GM18526 (cell line): ENCODE results near the gene SLIT1.

Experiments
- POLR2A ChIP-seq: IDR thresholded peaks from 3 replicates; pipeline ENCODE4 v1.6.1; 2011; ENCODE audit not compliant: insufficient read length; ENCODE audit errors: extremely low read depth

SLIT1 gene

DNA sequence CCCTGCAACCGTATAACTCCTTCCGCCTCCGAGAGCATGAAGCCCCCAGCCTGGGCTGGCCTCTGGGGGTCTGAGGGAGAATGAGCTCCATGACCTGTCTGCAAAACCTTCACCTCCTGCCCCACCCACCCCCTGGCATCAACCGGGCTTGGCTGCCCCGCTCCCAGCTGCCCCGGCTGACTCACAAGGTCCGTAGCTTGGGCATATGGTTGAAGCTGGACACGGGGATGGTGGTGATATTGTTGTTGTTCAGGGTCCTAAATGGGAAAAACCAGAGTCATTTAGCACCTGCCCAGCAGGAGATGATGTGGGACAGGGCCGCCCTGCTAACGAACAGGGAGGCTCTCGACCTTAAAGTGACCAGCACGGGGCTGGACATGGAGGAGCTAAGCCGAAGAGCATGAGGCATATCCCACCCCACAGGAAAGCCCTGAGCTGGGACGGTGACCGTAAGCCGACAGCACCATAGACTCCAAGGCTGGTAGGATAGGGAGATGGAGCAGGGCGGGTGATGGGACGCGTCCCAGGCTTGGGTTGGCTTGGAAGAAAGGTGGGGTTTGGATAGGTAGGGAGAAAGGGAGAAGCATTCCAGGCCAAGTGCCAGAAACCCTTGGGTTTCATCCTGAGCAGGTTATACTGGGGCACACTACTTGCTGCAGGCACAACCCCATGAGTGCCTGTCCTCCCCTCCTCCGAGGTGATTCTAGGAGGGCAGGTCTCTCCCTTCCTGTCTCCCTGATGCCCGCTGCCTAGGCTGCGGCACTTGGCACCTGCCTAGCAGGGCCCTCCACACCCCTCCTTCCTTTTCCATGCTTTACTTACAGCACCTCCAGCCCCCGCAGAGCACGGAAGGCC, 121.5 kb downstream of the SLIT1 start:
- TF ChIP-seq POLR2A = no peak

DNA sequence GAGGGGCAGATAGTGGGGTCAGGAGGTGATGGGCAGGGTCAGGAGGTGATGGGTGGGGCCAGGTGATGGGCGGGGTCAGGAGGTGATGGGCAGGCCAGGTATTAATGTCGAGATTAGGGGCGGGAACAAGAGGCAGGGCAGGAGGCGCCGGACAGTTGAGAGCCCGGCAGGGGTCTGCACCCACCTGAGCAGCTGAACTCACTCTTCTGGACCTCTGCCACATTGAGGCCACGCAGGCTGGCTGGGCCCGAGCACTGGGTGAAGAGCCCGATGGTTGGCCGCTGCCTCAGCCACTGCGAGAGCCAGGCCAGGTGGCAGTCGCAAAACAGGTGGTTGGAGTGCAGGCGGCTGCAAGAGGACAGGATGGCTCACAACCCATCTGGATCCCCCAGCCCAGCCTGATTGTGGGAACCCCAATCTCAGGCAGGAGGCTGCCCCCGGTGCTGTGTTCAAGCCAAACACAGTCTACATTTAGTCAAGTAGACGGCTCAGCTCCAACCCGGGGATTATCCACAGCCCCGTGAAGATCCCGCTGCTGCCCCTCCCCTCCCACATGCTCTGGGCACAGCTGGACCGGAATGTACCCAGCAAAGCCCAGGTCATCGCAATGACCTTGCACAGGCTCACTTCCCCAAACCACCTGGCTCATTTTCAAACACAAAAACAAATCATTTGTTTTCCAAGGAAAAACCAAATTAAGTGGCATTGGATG, 122.3 kb downstream of the SLIT1 start:
- no peak for TF ChIP-seq POLR2A

DNA sequence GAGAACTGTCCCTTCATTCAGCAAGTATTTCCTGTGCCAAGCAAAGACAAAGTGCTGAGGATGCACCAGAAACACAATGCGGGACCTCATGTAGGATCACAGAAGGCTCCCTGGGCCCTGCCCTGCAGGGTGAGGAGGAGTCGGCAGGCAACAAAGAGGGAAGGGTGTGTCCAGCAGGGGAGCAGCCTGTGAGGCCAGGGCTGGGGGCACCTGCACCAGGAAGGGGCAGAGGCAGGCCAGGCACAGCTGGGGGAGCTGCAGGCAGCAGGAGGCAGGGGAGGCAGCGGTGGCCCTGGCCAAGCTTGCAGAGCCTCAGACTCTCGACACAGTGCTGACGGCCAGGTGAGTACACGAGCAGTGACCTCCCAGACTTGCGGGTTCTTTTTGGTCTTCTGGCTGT, 123.3 kb downstream of the SLIT1 start:
- no peak for TF ChIP-seq POLR2A

DNA sequence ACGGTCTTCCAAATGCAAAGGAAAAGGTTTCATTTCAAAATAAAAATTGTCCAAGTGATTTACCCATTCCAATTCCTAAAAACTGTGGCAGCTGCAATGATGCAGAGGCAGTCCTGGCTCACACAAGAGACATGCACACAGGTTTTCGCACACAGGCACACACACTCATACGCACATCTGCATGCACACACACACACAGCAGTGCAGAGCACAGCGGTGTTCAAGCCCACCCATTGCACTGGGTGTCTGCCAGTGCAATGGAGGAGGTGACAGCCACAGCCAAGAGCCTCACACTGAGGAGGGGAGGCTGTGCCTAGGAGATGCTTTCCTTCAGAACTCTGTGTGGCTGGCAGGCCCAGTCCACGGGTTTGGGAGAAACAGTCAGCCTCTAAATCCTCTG, 123.7 kb downstream of the SLIT1 start:
- TF ChIP-seq POLR2A = no peak

DNA sequence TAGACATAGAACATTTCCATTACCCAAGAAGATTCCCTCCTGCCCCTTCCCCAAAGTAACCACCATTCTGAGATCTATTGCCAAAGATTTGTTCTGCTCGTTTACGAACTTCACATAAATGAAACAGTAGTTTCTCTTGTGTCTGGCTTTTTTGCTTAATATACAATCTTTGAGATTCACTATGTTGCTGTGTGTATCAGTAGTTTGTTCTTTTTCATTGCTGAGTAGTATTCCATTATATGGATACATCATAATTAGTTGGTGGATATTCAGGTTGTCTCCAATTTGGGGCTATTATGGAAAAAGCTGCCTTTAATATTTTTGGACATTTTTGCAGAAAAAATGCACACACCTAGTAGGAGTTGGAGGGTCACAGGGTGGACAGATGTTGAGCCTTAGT, 124.3 kb downstream of the SLIT1 start:
- TF ChIP-seq POLR2A = no peak

DNA sequence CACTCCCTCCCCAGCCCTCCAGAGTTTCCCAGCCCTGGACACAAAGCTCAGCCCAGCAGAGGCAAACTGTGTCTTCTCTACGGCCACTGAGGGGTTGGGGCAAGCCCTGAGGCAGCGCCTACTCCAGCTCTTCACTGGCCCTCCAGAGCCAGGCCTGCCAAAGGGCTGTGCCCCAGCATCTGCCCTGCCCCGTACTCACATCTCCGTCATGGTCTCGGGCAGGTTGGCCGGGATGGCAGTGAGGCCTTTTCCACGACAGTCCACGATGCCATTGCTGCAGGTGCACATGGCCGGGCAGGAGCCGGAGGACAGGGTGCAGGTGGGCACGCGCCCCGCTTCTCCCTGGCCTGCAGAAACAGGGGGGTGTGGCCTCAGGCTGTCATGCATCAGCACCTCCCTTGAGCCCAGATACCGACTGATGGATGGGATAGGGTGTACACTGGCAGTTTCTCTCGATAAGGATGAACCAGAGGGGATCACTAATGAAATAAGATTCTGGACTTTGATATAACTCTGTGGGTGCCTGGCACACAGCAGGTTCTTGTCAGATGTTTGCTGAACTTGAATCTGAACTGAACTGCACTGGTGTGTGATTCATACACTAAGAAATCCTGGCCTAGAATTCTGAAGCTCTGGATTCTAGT, 125.2 kb downstream of the SLIT1 start:
- no peak for TF ChIP-seq POLR2A

DNA sequence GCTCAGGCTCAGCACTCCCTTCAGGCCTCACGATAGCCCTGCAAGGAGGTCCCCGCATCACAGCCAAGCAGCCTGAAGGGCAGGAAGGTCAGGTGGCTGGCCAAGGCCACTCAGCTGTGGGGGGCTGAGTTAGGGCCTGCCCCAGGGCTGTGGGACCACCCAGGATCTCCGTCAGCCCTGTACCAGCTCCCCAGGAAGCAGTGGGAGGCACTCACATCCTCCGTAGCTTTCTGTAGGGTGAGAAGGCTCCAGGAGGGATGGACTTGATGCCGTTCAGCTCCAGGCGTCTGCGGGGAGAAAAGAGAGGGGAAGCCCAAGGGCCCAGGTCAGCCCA, 125.9 kb downstream of the SLIT1 start:
- no peak for TF ChIP-seq POLR2A

DNA sequence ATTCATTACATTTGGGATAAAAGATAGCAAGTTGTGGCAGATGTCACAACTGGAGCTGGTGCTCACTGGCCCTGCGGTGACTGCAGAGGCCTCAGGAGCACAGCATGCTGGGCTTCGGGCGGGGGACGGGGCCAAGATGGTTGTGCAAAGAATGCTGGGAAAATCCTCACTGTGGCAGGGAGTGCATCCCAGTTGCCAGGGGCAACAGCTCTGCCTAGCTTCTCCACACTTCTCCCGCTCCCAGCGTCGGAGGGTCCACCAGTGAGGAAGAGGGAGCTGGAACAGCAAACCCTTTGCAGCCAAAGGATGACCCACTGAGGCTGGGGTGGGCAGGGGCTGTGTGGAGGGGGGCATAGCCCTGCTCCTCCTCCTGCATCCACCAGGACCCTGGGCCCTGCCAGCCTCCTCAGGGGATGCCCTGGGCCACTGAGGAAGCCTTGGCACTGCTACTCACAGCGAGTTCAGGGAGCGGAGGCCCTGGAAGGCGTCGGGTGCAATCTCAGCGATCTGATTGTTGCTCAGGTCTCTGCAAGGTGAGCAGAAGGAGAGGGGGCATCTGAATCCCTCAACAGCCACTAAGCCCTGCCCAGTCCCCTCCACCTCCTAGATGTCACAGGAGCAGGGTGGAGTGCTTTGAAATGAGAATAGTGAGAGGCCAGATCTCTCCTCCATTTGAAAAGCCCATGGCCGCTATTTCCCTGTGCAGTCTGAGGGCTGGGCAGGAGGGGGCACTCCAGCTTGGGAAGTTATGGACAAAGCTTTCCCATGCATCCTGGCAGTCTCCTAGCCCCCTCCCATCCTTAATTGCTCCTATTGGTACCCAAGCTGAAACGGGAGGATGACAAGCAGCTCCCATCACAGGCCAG, 126.5 kb downstream of the SLIT1 start:
- no peak for TF ChIP-seq POLR2A

DNA sequence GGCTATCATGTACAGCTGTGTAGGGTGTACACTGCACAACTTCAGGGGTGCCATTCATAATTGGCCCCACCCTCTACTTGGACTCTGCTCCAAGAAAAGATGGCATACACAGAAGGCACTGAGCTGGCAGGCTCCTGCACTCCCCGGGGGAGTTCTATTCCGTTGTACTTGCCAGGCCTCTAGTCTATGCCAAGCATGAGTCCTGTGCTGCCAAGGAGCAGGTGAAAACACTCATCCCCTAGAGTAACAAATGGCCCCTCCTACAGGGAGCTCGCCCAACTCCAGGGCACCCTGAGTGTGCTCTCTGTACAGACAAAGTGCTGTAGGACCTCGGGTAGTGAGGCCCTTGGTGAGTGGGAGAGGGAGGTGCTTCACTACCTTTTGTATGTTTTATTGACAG, 127.2 kb downstream of the SLIT1 start:
- TF ChIP-seq POLR2A = no peak

DNA sequence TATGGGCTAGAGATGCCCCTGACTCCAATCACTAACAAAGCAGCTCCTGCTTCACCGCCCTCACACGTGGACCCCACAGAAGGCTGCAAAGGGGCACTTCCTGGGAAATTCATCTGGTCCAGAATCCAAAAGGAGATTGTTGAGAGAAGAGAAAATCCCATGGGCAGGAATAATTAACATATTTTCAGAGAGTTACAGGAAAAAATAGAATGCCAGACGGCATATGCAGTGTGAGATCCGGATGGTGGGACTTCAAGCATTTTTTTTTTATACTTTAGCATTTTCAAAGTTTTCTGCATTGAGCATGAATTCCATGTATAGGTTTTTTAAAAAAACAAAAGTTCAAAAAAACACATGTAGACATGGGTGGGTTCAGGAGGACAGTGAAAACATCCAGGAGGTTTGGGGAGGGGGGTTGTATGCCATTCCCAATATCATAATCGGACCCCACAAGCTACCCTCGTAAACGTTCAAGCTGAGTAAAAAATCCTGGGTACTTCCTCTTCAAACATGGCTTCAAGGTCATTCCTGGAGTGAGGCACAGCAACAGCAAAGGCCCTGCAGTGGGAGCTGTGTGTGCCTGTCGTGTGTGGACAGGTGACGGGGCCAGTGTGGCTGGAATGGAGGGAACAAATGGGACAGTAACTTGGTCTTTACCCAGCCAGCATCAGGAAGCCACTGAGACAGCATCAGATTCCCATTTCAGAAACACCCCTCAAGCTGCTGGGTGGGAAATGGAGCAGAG, 128.1 kb downstream of the SLIT1 start:
- no peak for TF ChIP-seq POLR2A

DNA sequence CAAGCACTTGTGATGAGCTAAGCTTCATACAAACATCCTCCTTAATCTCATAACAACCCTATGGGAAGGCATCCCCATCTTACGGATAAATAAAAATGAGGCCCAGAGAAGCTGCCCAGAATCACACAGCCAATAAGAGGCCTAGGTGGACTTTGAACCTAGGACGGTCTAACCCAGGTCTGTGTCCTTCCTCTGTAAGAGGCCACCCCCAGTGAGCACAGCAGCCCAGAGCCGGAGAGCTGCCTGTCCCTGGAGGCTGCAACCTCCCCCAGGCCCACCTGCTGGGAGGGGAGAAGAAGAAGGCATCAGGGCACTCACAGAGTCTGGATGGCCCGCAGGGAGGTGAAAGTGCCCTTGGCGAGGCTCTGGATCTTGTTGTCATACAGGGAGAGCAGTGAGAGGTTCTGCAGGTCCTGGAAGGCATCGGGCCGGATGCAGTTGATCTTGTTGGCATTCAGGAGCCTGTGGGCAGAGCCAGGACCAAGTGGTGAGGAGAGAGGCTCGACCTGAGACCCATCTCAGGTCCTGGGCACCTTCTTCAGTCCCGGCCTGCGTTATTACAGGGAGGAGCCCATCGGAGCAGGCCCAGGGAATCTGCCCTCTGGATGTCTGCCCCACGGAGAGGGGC, 129.6 kb downstream of the SLIT1 start:
- no peak for TF ChIP-seq POLR2A

DNA sequence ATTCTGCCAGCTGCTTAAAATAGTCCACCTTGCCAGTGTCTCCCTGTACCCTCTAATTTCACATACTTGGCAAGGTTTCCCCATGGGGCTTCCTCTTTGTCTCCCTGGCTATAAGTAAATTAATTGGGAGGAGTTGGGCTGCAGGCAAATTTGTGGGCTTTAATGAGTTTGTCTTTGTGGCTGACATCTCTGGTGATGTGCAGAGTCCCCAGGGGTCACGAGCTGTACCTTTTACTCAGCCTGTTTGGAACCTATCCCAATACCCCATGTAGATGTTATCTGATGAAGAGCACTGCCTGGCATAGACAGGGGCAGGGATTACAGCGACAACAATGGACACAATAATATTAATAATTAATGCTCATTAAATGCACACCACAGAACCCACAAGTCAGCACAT, 132.5 kb downstream of the SLIT1 start:
- no peak for TF ChIP-seq POLR2A

DNA sequence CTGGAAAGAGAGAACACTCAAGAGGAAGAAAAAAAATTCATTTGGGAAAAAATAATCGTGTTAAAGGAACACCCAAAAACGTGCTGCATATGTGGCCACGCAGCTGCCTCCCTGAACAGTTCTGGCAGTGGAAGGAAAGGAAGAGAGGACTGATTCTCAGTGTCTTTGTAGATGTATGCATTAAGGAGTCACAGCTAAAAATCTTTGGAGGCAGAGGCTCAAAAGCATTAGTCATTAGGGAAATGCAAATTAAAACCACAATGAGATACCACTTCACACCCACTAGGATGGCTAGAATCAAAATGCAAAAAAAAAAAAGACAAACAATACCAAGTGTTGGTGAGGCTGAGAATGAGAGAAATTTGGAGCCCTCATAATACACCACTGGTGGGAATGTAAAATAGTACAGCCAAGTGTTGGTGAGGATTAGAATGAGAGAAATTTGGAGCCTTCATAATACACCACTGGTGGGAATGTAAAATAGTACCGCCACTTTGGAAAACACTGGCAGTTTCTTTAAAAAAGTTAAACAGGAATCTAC, 134.7 kb downstream of the SLIT1 start:
- TF ChIP-seq POLR2A = no peak

DNA sequence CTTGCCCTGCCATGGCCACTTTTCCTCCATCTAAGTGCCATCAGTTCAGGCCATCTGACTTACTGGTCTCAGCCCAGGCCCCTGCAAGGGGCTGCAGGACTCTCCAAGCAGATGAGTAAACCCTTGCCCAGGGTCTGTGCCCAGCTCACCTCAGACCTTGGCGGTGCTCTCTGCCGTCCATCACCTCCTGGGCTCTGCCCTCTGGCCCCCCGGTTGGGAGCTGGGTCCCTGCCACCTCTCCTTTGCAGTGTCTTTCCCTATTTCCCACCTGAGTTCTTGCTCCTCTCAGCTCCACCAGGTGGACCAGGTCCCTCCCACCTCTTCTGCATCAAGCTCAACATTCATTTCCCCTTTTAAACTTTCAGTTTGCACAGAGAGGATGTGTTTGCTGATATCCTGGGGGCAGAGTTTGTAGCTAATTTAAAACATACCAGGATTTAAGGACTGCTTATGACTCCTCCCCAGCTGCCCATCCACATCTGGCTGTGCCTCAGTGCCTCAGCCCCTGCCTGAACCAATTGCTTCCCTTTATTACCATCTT, 135.5 kb downstream of the SLIT1 start:
- TF ChIP-seq POLR2A = no peak
